Activated effector memory CD4-positive, alpha-beta T cell treated with anti-CD3 and anti-CD28 coated beads, Interleukin-2, amount 50 U/mL, for 16 hours (primary cell): Measurements from ENCODE around the gene BIN1.

Source experiments
- DNase-seq: peaks from one replicate; pipeline ENCODE4 v3.0.0-alpha.2; 2020

Gene BIN1

GRCh38 chr2:127103243-127104165 lies 3.5 kb downstream of the BIN1 start:
- peak; percentile 51 for DNase-seq

GRCh38 chr2:127102521-127103242 lies 4.3 kb downstream of the BIN1 start:
- peak; percentile 43 for DNase-seq

GRCh38 chr2:127101756-127102477 lies 5.0 kb downstream of the BIN1 start:
- DNase-seq: peak; percentile 49

GRCh38 chr2:127101048-127101611 lies 5.8 kb downstream of the BIN1 start:
- peak; percentile 31 for DNase-seq

GRCh38 chr2:127100251-127101047 lies 6.5 kb downstream of the BIN1 start:
- DNase-seq: no peak

GRCh38 chr2:127098711-127099110 lies 8.2 kb downstream of the BIN1 start:
- DNase-seq: no peak

GRCh38 chr2:127097841-127098651 lies 8.9 kb downstream of the BIN1 start:
- no peak for DNase-seq

- DNase-seq: no peak
Measured at GRCh38 chr2:127097471-127097765, 9.5 kb downstream of the BIN1 start.

- DNase-seq: no peak
Measured at GRCh38 chr2:127096718-127097470, 10.1 kb downstream of the BIN1 start.

- no peak for DNase-seq
Measured at GRCh38 chr2:127096280-127096679, 10.7 kb downstream of the BIN1 start.

GRCh38 chr2:127095784-127096183 lies 11.2 kb downstream of the BIN1 start:
- no peak for DNase-seq

GRCh38 chr2:127095367-127095641 lies 11.7 kb downstream of the BIN1 start:
- no peak for DNase-seq

- DNase-seq: no peak
Measured at GRCh38 chr2:127094509-127095366, 12.2 kb downstream of the BIN1 start.

- no peak for DNase-seq
Measured at GRCh38 chr2:127093648-127094210, 13.2 kb downstream of the BIN1 start.

GRCh38 chr2:127092901-127093516 lies 13.9 kb downstream of the BIN1 start:
- no peak for DNase-seq

- DNase-seq: no peak
Measured at GRCh38 chr2:127092306-127092705, 14.6 kb downstream of the BIN1 start.

- no peak for DNase-seq
Measured at GRCh38 chr2:127091886-127092285, 15.1 kb downstream of the BIN1 start.

- DNase-seq: no peak
Measured at GRCh38 chr2:127091148-127091547, 15.8 kb downstream of the BIN1 start.
